GM19193 (cell line): ENCODE measurements around the gene TNFRSF17.

Experiments
- POLR2A ChIP-seq: IDR thresholded peaks from 4 replicates; pipeline ENCODE4 v1.6.1; 2011; ENCODE audit not compliant: insufficient read depth, insufficient read length; ENCODE audit errors: extremely low read depth

Gene TNFRSF17

DNA sequence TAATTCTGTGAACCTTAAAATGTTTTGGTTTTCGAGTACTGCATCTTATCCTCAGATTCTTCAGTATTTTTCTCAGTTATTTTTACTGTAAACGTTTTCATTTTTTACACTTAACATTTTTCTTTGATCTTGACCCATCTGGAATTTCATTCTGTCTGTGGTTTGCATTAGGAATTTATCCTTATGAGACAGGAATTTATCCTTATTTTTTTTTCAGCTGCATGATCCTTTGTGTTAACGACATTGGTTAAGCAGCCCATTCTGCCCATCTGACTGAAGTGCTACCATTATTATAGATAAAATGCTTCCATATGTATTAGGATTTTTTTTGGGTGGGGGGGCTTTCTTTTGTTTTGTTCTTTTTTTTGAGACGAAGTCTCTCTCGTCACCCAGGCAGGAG, 52.5 kb downstream of the TNFRSF17 start:
- no peak for TF ChIP-seq POLR2A
